AG10803 (cell line): ENCODE measurements around the gene TACSTD2.
"Not testable (repeated sequence)": the region's sequence is repeated elsewhere in the genome, so short reads cannot be mapped to it uniquely, and the experiment has no call there.

Experiments
- DNase-seq: peaks from one replicate; pipeline ENCODE4 v3.0.0; 2010; ENCODE audit warnings: low read depth
- H3K4me3 ChIP-seq: 2 replicates; pipeline ENCODE4 v1.5.1; 2011; ENCODE audit warnings: mild to moderate bottlenecking, low read length, control low read depth
- CTCF ChIP-seq: conservative IDR thresholded peaks from 2 replicates; pipeline ENCODE4 v1.5.1; 2011; ENCODE audit warnings: mild to moderate bottlenecking, low read length, control low read depth, inconsistent platforms

Gene TACSTD2

GRCh38 chr1:58576727-58577653, at the start of gene TACSTD2:
Gene TACSTD2, minus strand, starts transcription at chr1:58577252. Its CDS starts 96 bp downstream, at chr1:58577156.
- DNase-seq: no peak
- TF ChIP-seq CTCF: no peak
- peak within 1 kb of the TSS; percentile 41 for H3K4me3 ChIP-seq

- H3K4me3 ChIP-seq: no peak overlapping the region
- DNase-seq: no peak
- TF ChIP-seq CTCF: no peak
Observed at GRCh38 chr1:58626293-58626692, 49.2 kb upstream of the TACSTD2 start.

GRCh38 chr1:58623259-58623658, 46.2 kb upstream of the TACSTD2 start:
- DNase-seq, H3K4me3 ChIP-seq: not testable (repeated sequence)

GRCh38 chr1:58622571-58622970, 45.5 kb upstream of the TACSTD2 start:
- H3K4me3 ChIP-seq: no peak overlapping the region
- TF ChIP-seq CTCF: no peak
- no peak for DNase-seq

- no peak for TF ChIP-seq CTCF
- no peak overlapping the region for H3K4me3 ChIP-seq
- no peak for DNase-seq
Observed at GRCh38 chr1:58621391-58621790, 44.3 kb upstream of the TACSTD2 start.

- DNase-seq: no peak
- TF ChIP-seq CTCF: no peak
- no peak overlapping the region for H3K4me3 ChIP-seq
Observed at GRCh38 chr1:58620926-58621325, 43.9 kb upstream of the TACSTD2 start.

- no peak for TF ChIP-seq CTCF
- no peak for DNase-seq
- H3K4me3 ChIP-seq: no peak overlapping the region
Observed at GRCh38 chr1:58620259-58620658, 43.2 kb upstream of the TACSTD2 start.
